A673 (cell line): ENCODE results near the gene PSMD10.

Source experiments
- CTCF ChIP-seq: fragments of 300-800, 200-600 bp; sonication (generic); conservative IDR thresholded peaks from 2 replicates; pipeline ENCODE4 v1.5.1; 2017; ENCODE audit warnings: low read depth, mild to moderate bottlenecking, antibody characterized with exemption, low read length, moderate library complexity, mixed read lengths
- EZH2 ChIP-seq: fragments of 200-600 bp; sonication (generic); IDR thresholded peaks from 2 replicates; pipeline ENCODE4 v1.6.1; 2017; ENCODE audit warnings: borderline replicate concordance, low read depth, mild to moderate bottlenecking, mixed read lengths, antibody characterized with exemption, low read length; ENCODE audit not compliant: poor library complexity, severe bottlenecking

- TF ChIP-seq EZH2 (no peak), CTCF (no peak)
Observed at GRCh38 chrX:108071578-108071977, 19.8 kb downstream of the PSMD10 start.
